Ovary (tissue), 9 donors: ENCODE results near the gene HHAT. TPM values are rescaled to one million over a fixed set of nuclear protein-coding genes. Genes with fewer than 3 reads are reported as not detected.

Experiments used
- DNase-seq, 5 donors: peaks; one replicate each; pipeline ENCODE4 v3.0.0-alpha.2; 2019 to 2020
- H3K27ac ChIP-seq, 2 donors: fragments of 200-600 bp; one replicate each; pipeline versions ENCODE4 v1.5.1 to v1.8.0; 2019 to 2022
- H3K27me3 ChIP-seq: fragments of 200-600 bp; one replicate; pipeline ENCODE4 v1.8.0; 2022
- H3K36me3 ChIP-seq: fragments of 200-600 bp; sonication (generic); one replicate; pipeline ENCODE4 v1.5.1; 2019
- H3K4me1 ChIP-seq: one replicate; pipeline ENCODE4 v1.8.1; 2013; ENCODE audit warnings: mild to moderate bottlenecking, moderate library complexity; ENCODE audit not compliant: insufficient read depth
- H3K4me3 ChIP-seq: fragments of 200-600 bp; sonication (generic); one replicate; pipeline ENCODE4 v1.5.1; 2017
- H3K9me3 ChIP-seq, 2 donors: fragments of 200-600 bp in 1 of 2; sonication (generic) in 1 of 2; one replicate each; pipeline versions ENCODE4 v1.5.1 to v1.8.1; 2013 to 2019; ENCODE audit warnings: mild to moderate bottlenecking in 1 of 2, moderate library complexity in 1 of 2
- CTCF ChIP-seq, 3 donors: fragments of 450-650 bp in 2 of 3; fragments of 200-600 bp in 1 of 3; IDR thresholded peaks; one replicate each; pipeline versions ENCODE4 v1.5.1 to v1.8.0; 2016 to 2022; ENCODE audit warnings: antibody characterized with exemption in 3 of 3, mild to moderate bottlenecking in 1 of 3
- EP300 ChIP-seq: sonication (generic); formaldehyde crosslinking; IDR thresholded peaks from one replicate; pipeline ENCODE4 v1.6.1; 2017; ENCODE audit warnings: antibody characterized with exemption
- POLR2A ChIP-seq: fragments of 450-650 bp; IDR thresholded peaks from one replicate; pipeline ENCODE4 v1.6.1; 2017; ENCODE audit warnings: antibody characterized with exemption, mild to moderate bottlenecking, moderate library complexity
- WGBS, 3 donors: extraction: QIAGEN DNeasy Blood & Tissue Kit in 1 of 3; methylation state at CpG; one replicate each; pipeline versions ENCODE4 v1.1.5 to v1.1.7; 2013 to 2017; 5-methylcytosine and 5-hydroxymethylcytosine counted together
- intact Hi-C, 4 donors: fragments of 100-400 bp; cut with DNase I; formaldehyde crosslinking; loops; one replicate each; pipeline versions ENCODE4 v1.11.0 to v1.15.1; 2022 to 2023
- polyA plus RNA-seq, 2 donors: library from polyadenylated mRNA; stranded (reverse); fragments of 200-250 nt in 1 of 2; fragments of 350-450 nt in 1 of 2; fragmentation: Illumina TruSeq in 1 of 2; extraction: RNeasy Lipid Tissue Mini Kit (QIAGEN cat#74804) in 1 of 2; gene quantifications; one replicate each; pipeline ENCODE4 v1.2.3, GENCODE V29; 2013 to 2014
- total RNA-seq, 7 donors: library from RNA; depleted of rRNA in 2 of 7; stranded (reverse); fragments of >200 nt in 2 of 7; fragmentation: NEBNext Ultra II Directional in 3 of 7; extraction: Animal tissue kit (Norgen Biotek cat#: 25700) in 3 of 7; gene quantifications; one replicate each; pipeline versions ENCODE4 v1.1.0 to v1.2.4, GENCODE V29; 2016 to 2023
- donor health status: DM: no; HTN: no; CAD: no; lungs with moderate emphysema.
- donor health status: DM: no; HTN: no; CAD: no.
- donor health status: Bipolar disorder and iron deficiency.
- donor health status: DM: yes; HTN: yes; CAD: no.
- donor health status: DM: no; HTN: no; CAD: no.
- donor health status: DM: yes; HTN: yes; CAD: no.

Gene HHAT
- total and polyA plus RNA-seq, 9 donors: 2.1 to 10.5 (median 4.1) TPM

GRCh38 chr1:210692796-210693195 lies 364.1 kb downstream of the HHAT start:
- intact Hi-C loops: no loop called here
- DNase-seq: no peak
- Histone ChIP-seq H3K36me3 (no peaks in the 10 kb centered on the region), H3K4me3 (no peak overlapping the region), H3K4me1 (no peaks in the 10 kb centered on the region), H3K27me3 (no peaks in the 10 kb centered on the region), H3K9me3 (no peaks in the 10 kb centered on the region), H3K27ac (no peak overlapping the region)
- no peak for TF ChIP-seq EP300
- no peak for TF ChIP-seq CTCF (IDR thresholded peaks at IDR 0.05)
- TF ChIP-seq POLR2A: no peak
- WGBS, 3 donors: 70 to 78% (median 77%) methylated on average over 7 of the region's 7 CpGs

GRCh38 chr1:210695026-210695425 lies 366.3 kb downstream of the HHAT start:
- no peaks in the 10 kb centered on the region for H3K4me1 ChIP-seq
- 63 to 75% (median 70%) methylated on average over 1 of the region's 1 CpG for WGBS, 3 donors
- intact Hi-C loops: no loop called here
- H3K27me3 ChIP-seq: no peaks in the 10 kb centered on the region
- TF ChIP-seq POLR2A (no peak), EP300 (no peak)
- no peaks in the 10 kb centered on the region for H3K36me3 ChIP-seq
- H3K9me3 ChIP-seq: no peaks in the 10 kb centered on the region
- H3K4me3 ChIP-seq: no peak overlapping the region
- no peak overlapping the region for H3K27ac ChIP-seq
- DNase-seq: no peak

GRCh38 chr1:210696709-210697108 lies 368.0 kb downstream of the HHAT start:
- Histone ChIP-seq H3K4me1 (no peaks in the 10 kb centered on the region), H3K36me3 (no peaks in the 10 kb centered on the region), H3K4me3 (no peak overlapping the region), H3K27ac (no peak overlapping the region), H3K27me3 (no peaks in the 10 kb centered on the region), H3K9me3 (no peaks in the 10 kb centered on the region)
- no peak for TF ChIP-seq CTCF (IDR thresholded peaks at IDR 0.05)
- no peak for TF ChIP-seq EP300
- no peak for TF ChIP-seq POLR2A
- no peak for DNase-seq
- 76 to 95% (median 76%) methylated on average over 1 of the region's 1 CpG for WGBS, 3 donors
- intact Hi-C loops: no loop called here

- no peaks in the 10 kb centered on the region for H3K27me3 ChIP-seq
- no peaks in the 10 kb centered on the region for H3K36me3 ChIP-seq
- no peaks in the 10 kb centered on the region for H3K4me1 ChIP-seq
- intact Hi-C loops: no loop called here
- WGBS, 3 donors: 66 to 76% (median 74%) methylated on average over 3 of the region's 3 CpGs
- DNase-seq: no peak
- no peak overlapping the region for H3K27ac ChIP-seq
- TF ChIP-seq EP300 (no peak), POLR2A (no peak), CTCF (IDR thresholded peaks at IDR 0.05) (no peak)
- H3K9me3 ChIP-seq: no peaks in the 10 kb centered on the region
- H3K4me3 ChIP-seq: no peak overlapping the region
Observed at GRCh38 chr1:210697185-210697584, 368.5 kb downstream of the HHAT start.

GRCh38 chr1:210698661-210699060 lies 370.0 kb downstream of the HHAT start:
- intact Hi-C loops: no loop called here
- WGBS, 3 donors: 82 to 92% (median 92%) methylated on average over 5 of the region's 5 CpGs

More at GRCh38 chr1:210698661-210699060, 370.0 kb downstream of the HHAT start:
- Histone ChIP-seq H3K4me1 (no peaks in the 10 kb centered on the region), H3K4me3 (no peak overlapping the region), H3K27ac (no peak overlapping the region), H3K27me3 (no peaks in the 10 kb centered on the region), H3K9me3 (no peaks in the 10 kb centered on the region), H3K36me3 (no peaks in the 10 kb centered on the region)
- TF ChIP-seq POLR2A: no peak
- no peak for TF ChIP-seq CTCF (IDR thresholded peaks at IDR 0.05)
- no peak for TF ChIP-seq EP300
- no peak for DNase-seq
